Prostate gland (tissue), 2 donors: Measurements from ENCODE around the gene MND1.

ENCODE experiments used
- POLR2A ChIP-seq: fragments of 450-650 bp; IDR thresholded peaks from one replicate; pipeline ENCODE4 v1.6.1; 2016; ENCODE audit warnings: antibody characterized with exemption, mild to moderate bottlenecking
- POLR2AphosphoS5 ChIP-seq: sonication (generic); formaldehyde crosslinking; IDR thresholded peaks from one replicate; pipeline ENCODE4 v1.6.1; 2017; ENCODE audit warnings: antibody characterized with exemption
- TF ChIP-seq, protein P1 (sequence below), 4 experiments: fragments of 200-600 bp in 2 of 4; fragments of 450-650 bp in 2 of 4; sonication (generic) in 2 of 4; IDR thresholded peaks; 1 replicate in 3 of 4; 2 replicates in 1 of 4; pipeline ENCODE4 v1.5.1; 2016 to 2019; ENCODE audit warnings: antibody characterized with exemption in 4 of 4, mild to moderate bottlenecking in 2 of 4, moderate library complexity in 2 of 4

DNA sequence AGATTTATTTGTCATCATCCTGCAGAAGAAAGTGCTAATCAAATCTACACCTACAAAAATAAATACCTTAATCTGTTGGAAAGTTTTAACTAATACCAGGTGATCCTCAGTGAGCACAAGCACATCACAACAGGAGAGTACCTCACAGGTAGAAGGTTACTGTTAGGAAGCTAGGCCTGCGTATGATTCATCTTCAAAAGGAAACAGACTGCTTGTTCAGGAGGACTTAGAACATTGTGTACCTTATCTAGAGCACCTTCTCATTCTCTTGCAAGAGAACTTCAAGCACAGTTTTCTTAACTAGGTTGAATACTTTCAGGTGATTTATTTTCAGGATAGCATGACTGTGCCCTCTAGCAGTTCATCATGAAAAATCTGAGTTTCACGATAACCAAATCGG lies 54.2 kb downstream of the MND1 start:
- TF ChIP-seq, protein P1, sequence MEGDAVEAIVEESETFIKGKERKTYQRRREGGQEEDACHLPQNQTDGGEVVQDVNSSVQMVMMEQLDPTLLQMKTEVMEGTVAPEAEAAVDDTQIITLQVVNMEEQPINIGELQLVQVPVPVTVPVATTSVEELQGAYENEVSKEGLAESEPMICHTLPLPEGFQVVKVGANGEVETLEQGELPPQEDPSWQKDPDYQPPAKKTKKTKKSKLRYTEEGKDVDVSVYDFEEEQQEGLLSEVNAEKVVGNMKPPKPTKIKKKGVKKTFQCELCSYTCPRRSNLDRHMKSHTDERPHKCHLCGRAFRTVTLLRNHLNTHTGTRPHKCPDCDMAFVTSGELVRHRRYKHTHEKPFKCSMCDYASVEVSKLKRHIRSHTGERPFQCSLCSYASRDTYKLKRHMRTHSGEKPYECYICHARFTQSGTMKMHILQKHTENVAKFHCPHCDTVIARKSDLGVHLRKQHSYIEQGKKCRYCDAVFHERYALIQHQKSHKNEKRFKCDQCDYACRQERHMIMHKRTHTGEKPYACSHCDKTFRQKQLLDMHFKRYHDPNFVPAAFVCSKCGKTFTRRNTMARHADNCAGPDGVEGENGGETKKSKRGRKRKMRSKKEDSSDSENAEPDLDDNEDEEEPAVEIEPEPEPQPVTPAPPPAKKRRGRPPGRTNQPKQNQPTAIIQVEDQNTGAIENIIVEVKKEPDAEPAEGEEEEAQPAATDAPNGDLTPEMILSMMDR (IDR thresholded peaks at IDR 0.05) = no peak
- no peak for TF ChIP-seq POLR2AphosphoS5
- no peak for TF ChIP-seq POLR2A
